Stimulated activated CD4-positive, alpha-beta T cell treated with anti-CD3 and anti-CD28 coated beads, Interleukin-1b, Interleukin-23, amount 100 ng/mL, for 24 hours (primary cell): ENCODE results near the gene PDXDC1.
"Not testable (repeated sequence)": the region's sequence is repeated elsewhere in the genome, so short reads cannot be mapped to it uniquely, and the experiment has no call there.

Experiments used
- DNase-seq, 4 experiments: peaks; one replicate each; pipeline ENCODE4 v3.0.0-alpha.2; 2020; ENCODE audit warnings: low read depth in 4 of 4, low spot score in 1 of 4

PDXDC1 gene

DNA sequence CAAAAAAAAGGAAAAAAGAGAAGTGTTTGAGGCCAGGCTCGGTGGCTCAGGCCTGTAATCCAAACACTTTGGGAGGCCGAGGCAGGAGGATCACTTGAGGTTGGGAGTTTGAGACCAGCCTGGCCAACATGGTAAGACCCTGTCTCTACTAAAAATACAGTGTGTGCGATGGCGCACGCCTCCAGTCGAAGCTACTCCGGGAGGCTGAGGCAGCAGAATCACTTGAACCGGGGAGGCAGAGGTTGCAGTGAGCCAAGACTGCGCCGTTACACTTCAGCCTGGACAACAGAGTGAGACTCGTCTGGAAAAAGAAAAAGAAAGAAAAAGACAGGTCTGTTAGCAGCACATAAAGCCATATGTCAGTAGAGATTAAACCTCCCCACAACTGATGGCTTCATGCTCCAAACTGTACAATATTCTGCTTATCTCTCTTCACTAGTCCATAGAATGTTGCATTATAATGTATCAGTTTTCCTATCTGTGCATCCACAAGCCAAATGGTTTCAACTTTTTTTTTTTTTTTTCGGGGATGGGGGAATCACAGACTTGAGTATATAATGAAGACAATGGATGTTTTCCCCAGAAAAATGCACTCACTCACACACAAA, 3.1 kb upstream of the PDXDC1 start:
- DNase-seq: not testable (repeated sequence)

GRCh38 chr16:14973785-14974322, 972 bp upstream of the PDXDC1 start:
- not testable (repeated sequence) for DNase-seq

GRCh38 chr16:14974331-14974655, 533 bp upstream of the PDXDC1 start:
- not testable (repeated sequence) for DNase-seq

DNA sequence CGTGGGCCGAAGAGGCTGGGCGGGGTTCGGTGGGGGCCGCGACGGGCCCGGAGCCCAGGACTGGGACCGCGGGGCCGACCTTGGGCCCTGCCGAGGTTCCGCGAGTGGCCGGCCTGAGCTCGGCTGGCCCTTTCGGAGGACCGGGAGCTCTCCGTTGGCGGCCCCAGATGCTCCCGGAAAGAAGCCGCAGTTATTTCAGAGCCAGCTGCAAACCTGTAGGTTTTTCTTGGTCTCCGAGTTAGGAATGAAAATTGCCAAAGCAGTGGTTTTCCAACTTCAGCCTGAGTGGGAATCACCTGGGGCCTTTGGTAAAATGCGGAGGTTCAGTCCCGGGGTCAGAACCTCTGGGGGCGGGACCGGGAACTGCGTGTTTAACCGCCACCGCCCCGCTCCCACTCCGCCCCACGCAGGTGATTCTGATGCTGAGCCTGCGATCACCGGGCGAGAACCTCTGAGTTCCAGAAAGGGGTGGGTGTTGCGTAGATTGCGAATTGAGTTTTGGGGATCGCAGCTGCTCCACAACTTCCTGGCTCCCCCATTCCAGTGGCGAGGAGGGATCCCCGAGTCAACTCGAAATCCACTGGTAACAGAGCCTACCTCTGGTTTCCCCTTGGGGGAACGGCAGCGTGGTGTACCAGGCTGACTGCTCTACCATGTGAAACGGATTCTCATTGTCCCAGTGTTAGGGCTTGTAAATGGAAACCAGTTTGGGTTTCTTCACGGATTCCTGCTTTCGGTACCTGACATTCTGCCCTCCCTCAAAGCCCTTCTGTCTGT, 780 bp downstream of the PDXDC1 start:
- peak; percentile 23 to 44 (median 38) for DNase-seq

GRCh38 chr16:14976971-14977736, 2.3 kb downstream of the PDXDC1 start:
- not testable (repeated sequence) for DNase-seq

DNA sequence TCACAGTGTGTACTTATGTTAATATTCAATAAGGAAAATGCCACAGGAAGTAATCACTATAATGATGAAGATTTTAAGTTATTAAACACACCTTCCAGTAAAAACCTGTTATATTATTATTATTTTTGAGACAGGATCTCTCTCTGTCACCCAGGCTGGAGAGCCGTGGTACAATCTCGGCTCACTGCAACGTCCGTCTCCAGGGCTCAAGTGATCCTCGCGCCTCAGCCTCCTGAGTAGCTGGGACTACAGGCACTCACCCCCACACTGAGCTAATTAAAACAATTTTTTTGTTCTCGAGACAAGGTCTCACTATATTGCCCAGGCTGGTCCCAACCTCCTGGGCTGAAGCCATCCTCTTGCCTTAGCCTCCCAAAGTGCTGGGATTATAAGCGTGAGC, 3.5 kb downstream of the PDXDC1 start:
- DNase-seq: not testable (repeated sequence)

DNA sequence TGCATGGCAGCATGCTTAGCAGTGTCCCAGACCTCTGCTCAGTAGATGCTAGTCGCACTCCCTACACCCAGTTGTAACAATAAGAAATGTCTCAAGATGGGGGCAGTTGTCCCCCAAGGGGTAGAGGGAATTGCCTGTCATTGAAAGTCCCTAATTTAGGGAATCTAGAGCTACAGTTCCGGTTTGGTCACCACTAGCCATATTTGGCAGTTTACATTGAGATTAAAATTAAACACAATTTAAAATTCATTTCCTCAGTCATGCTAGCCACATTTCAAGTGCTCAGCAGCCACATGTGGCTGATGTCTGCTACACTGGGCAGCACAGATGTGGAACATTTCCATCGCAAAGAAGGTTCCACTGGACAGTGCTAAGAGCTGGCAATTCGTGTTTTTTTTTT, 4.1 kb downstream of the PDXDC1 start:
- DNase-seq: not testable (repeated sequence)

- DNase-seq: not testable (repeated sequence)
These were observed 6.4 kb downstream of the PDXDC1 start for GRCh38 chr16:14981234-14981633.

DNA sequence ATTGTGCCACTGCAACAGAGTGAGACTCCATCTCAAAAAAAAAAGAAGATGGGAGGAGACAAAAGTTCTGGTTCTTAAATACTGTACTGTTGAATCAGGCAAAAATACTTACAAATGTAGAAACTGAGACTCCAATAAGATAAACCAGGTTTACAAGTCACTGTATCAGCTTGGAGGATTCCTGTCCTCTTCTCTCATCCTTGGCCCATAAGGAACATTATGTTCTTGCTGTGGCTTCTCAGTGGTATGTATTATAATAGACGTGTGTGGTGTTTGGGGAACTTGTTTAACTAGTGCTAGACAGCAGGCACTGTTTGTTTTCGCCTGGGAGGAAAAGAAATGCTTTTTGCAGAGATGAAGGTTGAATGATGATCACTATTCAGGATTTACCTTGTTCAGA, 7.7 kb downstream of the PDXDC1 start:
- not testable (repeated sequence) for DNase-seq

GRCh38 chr16:14988092-14988491, 13.3 kb downstream of the PDXDC1 start:
- not testable (repeated sequence) for DNase-seq

DNA sequence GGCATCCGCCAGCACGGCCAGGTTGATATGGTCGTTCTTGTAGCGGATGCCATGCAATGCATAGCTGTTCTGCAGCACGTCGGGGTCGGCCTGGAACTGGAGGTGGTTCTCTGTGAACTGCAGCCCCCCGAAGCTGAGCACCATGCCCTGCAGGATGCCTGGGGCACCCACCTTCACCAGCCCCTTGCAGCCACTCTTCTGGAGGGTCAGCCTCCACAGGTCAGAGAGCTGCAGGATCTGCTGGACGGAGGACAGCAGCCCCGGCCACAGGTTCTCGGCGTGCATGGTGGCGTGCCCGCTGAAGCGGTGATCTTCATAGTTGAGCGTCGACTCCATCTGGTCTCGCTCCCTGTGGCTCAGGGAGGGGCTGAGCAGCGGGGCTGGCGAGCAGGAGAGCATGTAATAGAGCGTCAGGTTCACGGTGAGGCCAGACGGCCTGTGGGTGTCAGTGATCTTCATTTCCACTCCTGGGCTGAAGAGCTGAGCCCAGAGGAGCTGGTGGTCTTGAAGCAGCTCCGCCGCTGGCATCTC, 13.9 kb downstream of the PDXDC1 start:
- DNase-seq: not testable (repeated sequence)

DNA sequence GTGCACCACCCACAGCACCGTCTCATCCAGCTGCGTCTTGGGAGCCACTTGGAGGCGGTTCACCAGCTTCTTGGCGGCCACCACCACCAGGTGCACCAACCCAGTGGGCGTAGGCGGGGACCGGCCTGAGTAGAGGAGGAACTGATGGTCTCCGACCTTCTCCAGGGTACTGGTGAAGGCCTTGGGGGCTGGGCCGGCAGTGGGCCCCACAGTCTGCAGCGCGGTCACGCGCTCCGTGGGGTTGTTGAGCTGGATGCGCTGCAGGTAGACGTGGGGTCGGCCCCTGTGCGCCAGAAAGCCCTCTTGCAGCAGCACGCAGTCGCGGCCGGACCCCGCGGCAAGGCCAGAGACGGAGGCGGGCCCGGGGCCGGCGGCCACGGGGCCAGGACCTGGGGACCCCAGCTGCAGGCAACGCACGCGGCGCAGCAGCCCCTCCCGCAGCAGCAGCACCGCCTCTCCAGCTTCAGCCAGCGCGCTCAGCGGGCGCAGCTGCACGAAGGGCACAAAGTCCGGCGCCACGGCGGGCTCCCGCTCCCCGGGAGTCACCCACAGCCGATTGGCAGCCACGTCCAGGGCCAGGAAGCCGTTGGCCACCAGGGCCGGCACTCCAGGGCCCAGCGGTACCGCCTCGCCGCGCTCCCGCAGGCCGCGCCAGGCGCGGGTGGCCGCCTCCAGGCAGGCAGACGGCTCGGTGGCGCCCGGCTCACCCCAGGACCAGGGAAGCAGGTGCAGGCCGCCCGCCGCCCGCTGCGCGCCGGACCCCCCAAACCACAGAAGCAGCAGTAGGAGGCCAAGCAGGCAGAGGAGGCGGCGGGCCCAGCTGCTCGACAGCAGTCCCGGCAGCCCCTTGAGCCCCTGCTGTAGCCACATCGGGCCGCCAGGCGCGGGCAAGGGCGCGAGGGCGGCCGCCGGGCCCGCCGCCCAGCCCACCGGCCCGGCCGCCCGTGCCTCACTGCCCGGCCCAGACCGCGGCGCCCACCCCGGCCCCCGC, 14.8 kb downstream of the PDXDC1 start:
- DNase-seq: not testable (repeated sequence)

GRCh38 chr16:14993277-14994151, 18.7 kb downstream of the PDXDC1 start:
- DNase-seq: not testable (repeated sequence)

GRCh38 chr16:14996702-14997101, 21.9 kb downstream of the PDXDC1 start:
- not testable (repeated sequence) for DNase-seq

GRCh38 chr16:14998300-14998699, 23.5 kb downstream of the PDXDC1 start:
- DNase-seq: not testable (repeated sequence)

DNA sequence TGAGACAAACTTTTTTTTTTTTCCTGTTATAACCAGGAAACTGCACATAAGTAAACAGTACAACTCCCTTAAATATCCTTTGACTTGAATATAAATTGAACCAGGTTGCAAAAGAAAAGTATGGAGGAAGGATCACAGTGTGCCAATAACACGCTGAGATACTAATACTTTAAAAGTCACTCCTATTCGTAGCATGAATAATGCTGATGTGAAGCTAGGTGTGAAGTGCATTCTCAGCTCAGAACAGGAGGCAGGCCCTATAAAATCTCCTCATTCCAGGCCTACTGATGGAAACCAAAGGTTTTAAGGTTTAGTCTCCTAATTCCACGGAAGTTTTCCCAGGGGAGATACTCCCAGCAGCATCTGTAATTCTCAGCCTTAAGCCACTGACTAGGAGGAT, 25.0 kb downstream of the PDXDC1 start:
- DNase-seq: not testable (repeated sequence)

GRCh38 chr16:15002448-15002847, 27.6 kb downstream of the PDXDC1 start:
- DNase-seq: not testable (repeated sequence)

- not testable (repeated sequence) for DNase-seq
These were observed 30.7 kb downstream of the PDXDC1 start for GRCh38 chr16:15005357-15006132.
